Measurements from ENCODE around the gene LURAP1L. TPM values are rescaled to one million over a fixed set of nuclear protein-coding genes. Genes with fewer than 3 reads are reported as not detected.

The LURAP1L gene
- total and polyA plus RNA-seq, 2 donors (not counting 1 experiment from before 2014, with no cell fraction given): 39.9 to 94.1 TPM

DNA sequence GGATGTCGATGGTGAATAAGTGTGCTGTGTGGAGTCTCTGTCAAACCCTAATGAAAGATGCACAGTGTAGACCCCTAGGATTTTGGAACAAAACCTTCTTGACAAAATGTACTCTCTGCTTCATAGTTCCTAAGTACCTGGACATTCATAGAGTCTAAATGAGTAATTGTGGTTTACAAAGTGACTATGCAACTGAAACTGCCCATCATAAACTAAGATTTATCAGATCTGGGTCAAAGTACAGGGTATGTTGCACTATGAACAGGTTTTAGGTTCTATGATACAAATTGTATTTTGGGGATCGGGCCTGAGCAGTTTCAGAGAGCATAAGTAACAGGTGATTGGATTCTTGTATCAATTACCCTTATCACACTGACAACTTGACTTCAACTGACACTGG is 79.4 kb downstream of the LURAP1L start:
- Histone ChIP-seq H3K27ac (ENCODE audit: insufficient read depth, low read length) (no peak overlapping the region), H3K4me3 (replicated peaks in 1 of 4; ENCODE audit: control extremely low read depth in 1 of 4, insufficient read depth in 1 of 4, low read depth in 3 of 4, low read length in 4 of 4) (no peak overlapping the region), H3K4me2 (ENCODE audit: extremely low read depth, insufficient read depth, low read length) (no peak overlapping the region), H3K9ac (ENCODE audit: insufficient read depth, low read length) (no peak overlapping the region), H4K20me1 (ENCODE audit: control insufficient read depth, extremely low read depth, insufficient read depth, low read length) (no peaks in the 10 kb centered on the region), H3K9me3 (ENCODE audit: control insufficient read depth, insufficient read depth, low read depth, low read length) (no peaks in the 10 kb centered on the region), H3K36me3 (ENCODE audit: control insufficient read depth, insufficient read depth, low read length) (no peaks in the 10 kb centered on the region), H3K27me3 (ENCODE audit: control insufficient read depth, insufficient read depth, low read length) (no peaks in the 10 kb centered on the region), H3K4me1 (ENCODE audit: control insufficient read depth, extremely low read depth, insufficient read depth, low read length) (no peaks in the 10 kb centered on the region), H3K79me2 (ENCODE audit: control insufficient read depth, insufficient read depth, low read length) (no peaks in the 10 kb centered on the region), H2AFZ (ENCODE audit: low read length) (no peak overlapping the region)
- DNase-seq (ENCODE audit: low read depth in 2 of 2): no peak
- TF ChIP-seq EZH2 (IDR thresholded peaks at IDR 0.05; ENCODE audit: low read length, missing control alignments): no peak
- TF ChIP-seq, protein P1, sequence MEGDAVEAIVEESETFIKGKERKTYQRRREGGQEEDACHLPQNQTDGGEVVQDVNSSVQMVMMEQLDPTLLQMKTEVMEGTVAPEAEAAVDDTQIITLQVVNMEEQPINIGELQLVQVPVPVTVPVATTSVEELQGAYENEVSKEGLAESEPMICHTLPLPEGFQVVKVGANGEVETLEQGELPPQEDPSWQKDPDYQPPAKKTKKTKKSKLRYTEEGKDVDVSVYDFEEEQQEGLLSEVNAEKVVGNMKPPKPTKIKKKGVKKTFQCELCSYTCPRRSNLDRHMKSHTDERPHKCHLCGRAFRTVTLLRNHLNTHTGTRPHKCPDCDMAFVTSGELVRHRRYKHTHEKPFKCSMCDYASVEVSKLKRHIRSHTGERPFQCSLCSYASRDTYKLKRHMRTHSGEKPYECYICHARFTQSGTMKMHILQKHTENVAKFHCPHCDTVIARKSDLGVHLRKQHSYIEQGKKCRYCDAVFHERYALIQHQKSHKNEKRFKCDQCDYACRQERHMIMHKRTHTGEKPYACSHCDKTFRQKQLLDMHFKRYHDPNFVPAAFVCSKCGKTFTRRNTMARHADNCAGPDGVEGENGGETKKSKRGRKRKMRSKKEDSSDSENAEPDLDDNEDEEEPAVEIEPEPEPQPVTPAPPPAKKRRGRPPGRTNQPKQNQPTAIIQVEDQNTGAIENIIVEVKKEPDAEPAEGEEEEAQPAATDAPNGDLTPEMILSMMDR (conservative IDR thresholded peaks at IDR 0.05 in 1 of 2, IDR thresholded peaks at IDR 0.05 in 1 of 2; ENCODE audit: low read depth in 1 of 2, low read length in 2 of 2): no peak

DNA sequence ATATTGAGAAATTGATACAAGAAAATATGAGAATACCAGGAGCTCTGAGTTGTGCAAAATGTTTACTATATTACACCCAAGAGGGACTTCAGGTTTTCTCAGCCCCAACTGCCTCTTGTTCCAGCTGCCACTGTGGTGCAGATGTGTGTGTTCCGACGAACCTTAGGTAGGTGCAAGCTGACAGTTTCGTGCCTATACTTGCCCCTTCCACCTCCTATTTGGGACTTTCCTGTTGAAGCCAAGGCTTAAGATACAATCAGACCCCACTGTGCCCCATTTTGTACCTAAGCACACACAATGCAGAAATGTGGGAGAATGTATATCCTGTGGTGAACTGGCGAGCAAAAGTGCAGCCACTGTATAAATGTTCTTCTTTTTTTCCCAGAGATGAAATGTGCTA is 80.2 kb downstream of the LURAP1L start:
- Histone ChIP-seq H3K9me3 (ENCODE audit: control insufficient read depth, insufficient read depth, low read depth, low read length) (no peaks in the 10 kb centered on the region), H2AFZ (ENCODE audit: low read length) (no peak overlapping the region), H3K36me3 (ENCODE audit: control insufficient read depth, insufficient read depth, low read length) (no peaks in the 10 kb centered on the region), H3K79me2 (ENCODE audit: control insufficient read depth, insufficient read depth, low read length) (no peaks in the 10 kb centered on the region), H3K4me2 (ENCODE audit: extremely low read depth, insufficient read depth, low read length) (no peak overlapping the region), H4K20me1 (ENCODE audit: control insufficient read depth, extremely low read depth, insufficient read depth, low read length) (no peaks in the 10 kb centered on the region), H3K27me3 (ENCODE audit: control insufficient read depth, insufficient read depth, low read length) (no peaks in the 10 kb centered on the region), H3K4me3 (replicated peaks in 1 of 4; ENCODE audit: control extremely low read depth in 1 of 4, insufficient read depth in 1 of 4, low read depth in 3 of 4, low read length in 4 of 4) (no peak overlapping the region), H3K9ac (ENCODE audit: insufficient read depth, low read length) (no peak overlapping the region), H3K4me1 (ENCODE audit: control insufficient read depth, extremely low read depth, insufficient read depth, low read length) (no peaks in the 10 kb centered on the region), H3K27ac (ENCODE audit: insufficient read depth, low read length) (no peak overlapping the region)
- TF ChIP-seq, protein P1 (conservative IDR thresholded peaks at IDR 0.05 in 1 of 2, IDR thresholded peaks at IDR 0.05 in 1 of 2; ENCODE audit: low read depth in 1 of 2, low read length in 2 of 2): no peak
- no peak for TF ChIP-seq EZH2 (IDR thresholded peaks at IDR 0.05; ENCODE audit: low read length, missing control alignments)
- DNase-seq (ENCODE audit: low read depth in 2 of 2): no peak

DNA sequence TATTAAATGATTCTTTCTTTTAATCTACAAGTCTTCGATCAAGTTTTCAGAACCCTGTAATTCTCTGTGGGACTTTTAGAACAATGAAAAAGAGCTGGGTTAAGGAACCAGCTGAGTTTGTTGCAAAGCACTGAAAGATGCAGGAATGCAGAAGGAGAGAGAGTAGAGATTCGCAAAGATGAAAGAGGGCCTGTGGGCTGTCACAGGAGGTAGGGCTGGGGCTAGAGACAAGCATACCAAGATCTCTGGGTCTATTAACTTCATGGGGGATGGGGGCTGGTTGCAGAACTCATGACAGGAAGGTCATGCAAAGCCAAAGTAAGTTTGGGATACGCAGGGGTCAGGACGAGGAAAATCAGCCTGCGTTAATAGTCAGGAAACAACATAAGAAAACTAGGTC is 81.8 kb downstream of the LURAP1L start:
- no peaks in the 10 kb centered on the region for H3K9me3 ChIP-seq (ENCODE audit: control insufficient read depth, insufficient read depth, low read depth, low read length)
- no peaks in the 10 kb centered on the region for H4K20me1 ChIP-seq (ENCODE audit: control insufficient read depth, extremely low read depth, insufficient read depth, low read length)
- no peaks in the 10 kb centered on the region for H3K79me2 ChIP-seq (ENCODE audit: control insufficient read depth, insufficient read depth, low read length)
- H3K27me3 ChIP-seq (ENCODE audit: control insufficient read depth, insufficient read depth, low read length): no peaks in the 10 kb centered on the region
- H2AFZ ChIP-seq (ENCODE audit: low read length): no peak overlapping the region
- H3K4me3 ChIP-seq (replicated peaks in 1 of 4; ENCODE audit: control extremely low read depth in 1 of 4, insufficient read depth in 1 of 4, low read depth in 3 of 4, low read length in 4 of 4): no peak overlapping the region
- no peak overlapping the region for H3K9ac ChIP-seq (ENCODE audit: insufficient read depth, low read length)
- no peak for DNase-seq (ENCODE audit: low read depth in 2 of 2)
- H3K4me2 ChIP-seq (ENCODE audit: extremely low read depth, insufficient read depth, low read length): no peak overlapping the region
- no peak overlapping the region for H3K27ac ChIP-seq (ENCODE audit: insufficient read depth, low read length)
- no peaks in the 10 kb centered on the region for H3K36me3 ChIP-seq (ENCODE audit: control insufficient read depth, insufficient read depth, low read length)
- TF ChIP-seq, protein P1 (conservative IDR thresholded peaks at IDR 0.05 in 1 of 2, IDR thresholded peaks at IDR 0.05 in 1 of 2; ENCODE audit: low read depth in 1 of 2, low read length in 2 of 2): no peak
- no peak for TF ChIP-seq EZH2 (IDR thresholded peaks at IDR 0.05; ENCODE audit: low read length, missing control alignments)
- H3K4me1 ChIP-seq (ENCODE audit: control insufficient read depth, extremely low read depth, insufficient read depth, low read length): no peaks in the 10 kb centered on the region
